Measurements from ENCODE around the gene RXRA.

Gene RXRA

GRCh38 chr9:134314039-134314949 lies 12.0 kb upstream of the RXRA start:
- DNase-seq: no peak

GRCh38 chr9:134314950-134315715 lies 11.1 kb upstream of the RXRA start:
- no peak for DNase-seq

GRCh38 chr9:134315716-134316448 lies 10.4 kb upstream of the RXRA start:
- DNase-seq: no peak

- DNase-seq: no peak
Observed at GRCh38 chr9:134316449-134317160, 9.7 kb upstream of the RXRA start.

GRCh38 chr9:134317400-134317789 lies 8.9 kb upstream of the RXRA start:
- DNase-seq: no peak

GRCh38 chr9:134317790-134318414 lies 8.4 kb upstream of the RXRA start:
- no peak for DNase-seq

- DNase-seq: no peak
Observed at GRCh38 chr9:134318481-134318891, 7.8 kb upstream of the RXRA start.

- DNase-seq: no peak
Observed at GRCh38 chr9:134318941-134319305, 7.3 kb upstream of the RXRA start.

- no peak for DNase-seq
Observed at GRCh38 chr9:134319306-134320125, 6.7 kb upstream of the RXRA start.

GRCh38 chr9:134320126-134320867 lies 6.0 kb upstream of the RXRA start:
- no peak for DNase-seq

GRCh38 chr9:134320868-134321471 lies 5.3 kb upstream of the RXRA start:
- DNase-seq: no peak

- DNase-seq: no peak
Observed at GRCh38 chr9:134321531-134321930, 4.7 kb upstream of the RXRA start.

GRCh38 chr9:134321946-134322741 lies 4.1 kb upstream of the RXRA start:
- no peak for DNase-seq

- no peak for DNase-seq
Observed at GRCh38 chr9:134322781-134323241, 3.4 kb upstream of the RXRA start.

GRCh38 chr9:134323741-134324358 lies 2.4 kb upstream of the RXRA start:
- peak; percentile 76 for DNase-seq

GRCh38 chr9:134324359-134325095 lies 1.7 kb upstream of the RXRA start:
- DNase-seq: no peak

GRCh38 chr9:134325096-134325812 lies 1.0 kb upstream of the RXRA start:
- DNase-seq: no peak
